Subcutaneous abdominal adipose tissue (tissue), 5 donors: ENCODE measurements around the gene TSPAN10.

Experiments
- H3K27ac ChIP-seq: one replicate; pipeline ENCODE4 v1.7.0; 2013; ENCODE audit warnings: low read depth, mild to moderate bottlenecking, inconsistent platforms, low read length, moderate library complexity
- H3K27me3 ChIP-seq, 5 donors: one replicate each; pipeline ENCODE4 v1.7.0; 2013; ENCODE audit warnings: low read length in 5 of 5, inconsistent platforms in 1 of 5; ENCODE audit not compliant: control insufficient read depth in 5 of 5, insufficient read depth in 4 of 5
- H3K36me3 ChIP-seq, 5 donors: one replicate each; pipeline ENCODE4 v1.7.0; 2013; ENCODE audit warnings: low read length in 5 of 5; ENCODE audit not compliant: control insufficient read depth in 5 of 5, insufficient read depth in 5 of 5
- H3K4me1 ChIP-seq, 5 donors: one replicate each; pipeline ENCODE4 v1.7.0; 2013; ENCODE audit warnings: low read length in 5 of 5, mild to moderate bottlenecking in 3 of 5, moderate library complexity in 1 of 5; ENCODE audit not compliant: control insufficient read depth in 5 of 5, insufficient read depth in 5 of 5
- H3K4me3 ChIP-seq, 5 donors: one replicate each; pipeline ENCODE4 v1.7.0; 2013; ENCODE audit warnings: low read length in 5 of 5, low read depth in 1 of 5
- H3K9ac ChIP-seq, 5 donors: one replicate each; pipeline ENCODE4 v1.7.0; 2013; ENCODE audit warnings: low read length in 5 of 5, mild to moderate bottlenecking in 4 of 5, moderate library complexity in 3 of 5
- H3K9me3 ChIP-seq, 5 donors: one replicate each; pipeline ENCODE4 v1.7.0; 2013; ENCODE audit warnings: low read length in 5 of 5; ENCODE audit not compliant: control insufficient read depth in 5 of 5
- donor health status: healthy.
- donor health status: healthy.
- donor health status: healthy.
- donor health status: healthy.
- donor health status: healthy.

TSPAN10 gene

DNA sequence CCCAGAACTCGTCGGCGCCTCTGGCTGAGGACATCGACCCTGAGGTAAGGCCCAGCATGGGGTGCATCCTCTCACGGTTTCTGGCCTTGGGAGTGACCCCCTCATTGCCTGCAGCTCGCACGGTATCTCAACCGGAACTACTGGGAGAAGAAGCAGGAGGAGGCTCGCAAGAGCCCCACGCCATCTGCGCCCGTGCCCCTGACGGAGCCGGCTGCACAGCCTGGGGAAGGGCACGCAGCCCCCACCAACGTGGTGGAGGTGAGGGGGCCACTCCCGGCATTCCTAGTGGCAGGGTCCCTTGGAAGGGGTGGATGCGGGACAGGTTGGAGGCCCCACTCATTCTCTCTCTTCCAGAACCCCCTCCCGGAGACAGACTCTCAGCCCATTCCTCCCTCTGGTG is 57.8 kb downstream of the TSPAN10 start:
- Histone ChIP-seq H3K9ac (no peak overlapping the region), H3K4me3 (no peak overlapping the region), H3K9me3 (no peaks in the 10 kb centered on the region), H3K27ac (no peak overlapping the region), H3K4me1 (peaks cover 0 to 6% (median 0%) of the 10 kb centered on the region in 5 donors), H3K36me3 (peaks cover 0 to 94% (median 92%) of the 10 kb centered on the region in 5 donors), H3K27me3 (no peaks in the 10 kb centered on the region)

DNA sequence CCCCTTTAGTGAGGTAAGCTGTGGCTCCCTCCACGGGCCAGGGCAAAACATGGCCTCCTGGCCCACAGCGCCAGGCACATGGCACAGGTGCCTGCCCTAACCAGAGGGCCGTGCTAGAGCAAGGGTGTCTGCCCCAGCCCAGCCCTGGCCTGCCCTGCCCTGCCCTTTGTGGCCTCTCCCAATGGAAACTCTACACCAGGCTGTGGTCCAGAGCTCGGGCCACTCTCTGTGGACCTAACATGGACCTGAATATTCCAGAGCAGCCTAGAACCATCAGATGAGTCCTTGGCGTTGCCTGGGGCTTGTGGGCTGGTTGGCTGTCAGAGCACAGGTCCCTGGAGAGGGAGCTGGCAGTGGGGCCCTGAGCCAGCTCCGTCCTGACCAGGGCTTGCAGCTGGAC is 58.2 kb downstream of the TSPAN10 start:
- Histone ChIP-seq H3K4me3 (no peak overlapping the region), H3K27me3 (no peaks in the 10 kb centered on the region), H3K27ac (no peak overlapping the region), H3K4me1 (peaks cover 0 to 6% (median 0%) of the 10 kb centered on the region in 5 donors), H3K9ac (no peak overlapping the region), H3K9me3 (no peaks in the 10 kb centered on the region), H3K36me3 (peaks cover 0 to 90% (median 88%) of the 10 kb centered on the region in 5 donors)

- no peak overlapping the region for H3K9ac ChIP-seq
- H3K36me3 ChIP-seq, result peaks cover 0 to 90% (median 85%) of the 10 kb centered on the region in 5 donors
- H3K4me3 ChIP-seq, result no peak overlapping the region
- H3K27ac ChIP-seq, result no peak overlapping the region
- H3K27me3 ChIP-seq, result no peaks in the 10 kb centered on the region
- H3K9me3 ChIP-seq, result no peaks in the 10 kb centered on the region
- H3K4me1 ChIP-seq, result peaks cover 0 to 8% (median 2%) of the 10 kb centered on the region in 5 donors
Measured at GRCh38 chr17:81695801-81696200, 58.8 kb downstream of the TSPAN10 start.

- H3K27me3 ChIP-seq, result no peaks in the 10 kb centered on the region
- no peaks in the 10 kb centered on the region for H3K9me3 ChIP-seq
- H3K27ac ChIP-seq, result no peak overlapping the region
- H3K4me1 ChIP-seq, result peaks cover 0 to 13% (median 8%) of the 10 kb centered on the region in 5 donors
- no peak overlapping the region for H3K4me3 ChIP-seq
- H3K36me3 ChIP-seq, result peaks cover 0 to 90% (median 86%) of the 10 kb centered on the region in 5 donors
- no peak overlapping the region for H3K9ac ChIP-seq
Measured at GRCh38 chr17:81696218-81696941, 59.4 kb downstream of the TSPAN10 start.

GRCh38 chr17:81697261-81698044 is 60.5 kb downstream of the TSPAN10 start:
- H3K4me1 ChIP-seq, result peaks cover 0 to 24% (median 19%) of the 10 kb centered on the region in 5 donors
- no peak overlapping the region for H3K4me3 ChIP-seq
- H3K9me3 ChIP-seq, result no peaks in the 10 kb centered on the region
- no peak overlapping the region for H3K27ac ChIP-seq
- peaks cover 0 to 85% (median 80%) of the 10 kb centered on the region in 5 donors for H3K36me3 ChIP-seq
- no peaks in the 10 kb centered on the region for H3K27me3 ChIP-seq
- H3K9ac ChIP-seq, result no peak overlapping the region
